DOHH2 (cell line): ENCODE measurements around the gene OLFM1.

Experiments used
- CTCF ChIP-seq: fragments of 200-600 bp; sonication (generic); IDR thresholded peaks from one replicate; pipeline ENCODE4 v1.5.1; 2014; ENCODE audit warnings: antibody characterized with exemption, mild to moderate bottlenecking, low read depth, low read length; ENCODE audit not compliant: poor library complexity, severe bottlenecking
- EZH2phosphoT487 ChIP-seq: fragments of 200-600 bp; sonication (generic); IDR thresholded peaks from 2 replicates; pipeline ENCODE4 v1.6.1; 2017; ENCODE audit warnings: borderline replicate concordance, mild to moderate bottlenecking, antibody characterized with exemption, low read length, moderate library complexity, mixed read lengths

GRCh38 chr9:135039916-135040645 lies 47.4 kb upstream of the OLFM1 start:
- TF ChIP-seq CTCF: no peak
- TF ChIP-seq EZH2phosphoT487: no peak
